MM.1S (cell line): ENCODE data around the gene RSRC1.

Source experiments
- DNase-seq: peaks from one replicate; pipeline ENCODE4 v3.0.0-alpha.2; 2015
- H2AFZ ChIP-seq: fragments of 300-600 bp; sonication (generic); 2 replicates; pipeline ENCODE4 v1.6.0; 2016; ENCODE audit warnings: antibody characterized with exemption, low read length
- H3F3A ChIP-seq: fragments of 300-600 bp; sonication (generic); 2 replicates; pipeline ENCODE4 v1.6.1; 2016; ENCODE audit warnings: mild to moderate bottlenecking, antibody characterized with exemption, low read length, moderate library complexity, mixed read lengths; ENCODE audit not compliant: insufficient read depth
- H3K27ac ChIP-seq: fragments of 300-600 bp; sonication (generic); 2 replicates; pipeline ENCODE4 v1.5.1; 2016; ENCODE audit warnings: mild to moderate bottlenecking, low read length
- H3K27me3 ChIP-seq: fragments of 300-600 bp; sonication (generic); replicated peaks from 2 replicates; pipeline ENCODE4 v1.6.0; 2016; ENCODE audit warnings: low read length; ENCODE audit not compliant: insufficient read depth
- H3K36me3 ChIP-seq: fragments of 300-600 bp; sonication (generic); replicated peaks from 2 replicates; pipeline ENCODE4 v1.6.1; 2016; ENCODE audit warnings: mild to moderate bottlenecking, low read length, mixed read lengths; ENCODE audit not compliant: insufficient read depth
- H3K4me1 ChIP-seq: fragments of 300-600 bp; sonication (generic); 2 replicates; pipeline ENCODE4 v1.6.1; 2016; ENCODE audit warnings: low read length, mixed read lengths
- H3K4me2 ChIP-seq: fragments of 300-600 bp; sonication (generic); 2 replicates; pipeline ENCODE4 v1.6.0; 2016; ENCODE audit warnings: low read depth, low read length
- H3K4me3 ChIP-seq: fragments of 300-600 bp; sonication (generic); 2 replicates; pipeline ENCODE4 v1.5.1; 2016; ENCODE audit warnings: low read length, mixed read lengths
- H3K79me2 ChIP-seq: fragments of 300-600 bp; sonication (generic); 2 replicates; pipeline ENCODE4 v1.6.1; 2016; ENCODE audit warnings: mixed run types, low read length, mixed read lengths
- H3K9ac ChIP-seq: fragments of 300-600 bp; sonication (generic); 2 replicates; pipeline ENCODE4 v1.6.1; 2016; ENCODE audit warnings: low read length, mixed read lengths
- H3K9me2 ChIP-seq: fragments of 300-600 bp; sonication (generic); replicated peaks from 2 replicates; pipeline ENCODE4 v1.6.1; 2016; ENCODE audit warnings: mild to moderate bottlenecking, low read length, mixed read lengths; ENCODE audit not compliant: insufficient read depth
- H3K9me3 ChIP-seq: fragments of 300-600 bp; sonication (generic); replicated peaks from 2 replicates; pipeline ENCODE4 v1.6.1; 2016; ENCODE audit warnings: mild to moderate bottlenecking, low read length, mixed read lengths; ENCODE audit not compliant: insufficient read depth
- H4K20me1 ChIP-seq: fragments of 300-600 bp; sonication (generic); 2 replicates; pipeline ENCODE4 v1.6.1; 2016; ENCODE audit warnings: mild to moderate bottlenecking, low read length, moderate library complexity, mixed read lengths; ENCODE audit not compliant: insufficient read depth
- EZH2 ChIP-seq: fragments of 300-600 bp; sonication (generic); optimal IDR thresholded peaks from 2 replicates; pipeline ENCODE3; 2017; ENCODE audit warnings: low read depth, mild to moderate bottlenecking, antibody characterized with exemption, low read length, mixed read lengths
- EZH2phosphoT487 ChIP-seq: fragments of 300-600 bp; sonication (generic); IDR thresholded peaks from 2 replicates; pipeline ENCODE4 v1.6.1; 2018; ENCODE audit warnings: antibody characterized with exemption, low read length
- TF ChIP-seq, protein P1 (sequence below): fragments of 300-600 bp; sonication (generic); IDR thresholded peaks from 2 replicates; pipeline ENCODE4 v1.5.1; 2016; ENCODE audit warnings: antibody characterized with exemption, low read length, mixed read lengths

The RSRC1 gene

DNA sequence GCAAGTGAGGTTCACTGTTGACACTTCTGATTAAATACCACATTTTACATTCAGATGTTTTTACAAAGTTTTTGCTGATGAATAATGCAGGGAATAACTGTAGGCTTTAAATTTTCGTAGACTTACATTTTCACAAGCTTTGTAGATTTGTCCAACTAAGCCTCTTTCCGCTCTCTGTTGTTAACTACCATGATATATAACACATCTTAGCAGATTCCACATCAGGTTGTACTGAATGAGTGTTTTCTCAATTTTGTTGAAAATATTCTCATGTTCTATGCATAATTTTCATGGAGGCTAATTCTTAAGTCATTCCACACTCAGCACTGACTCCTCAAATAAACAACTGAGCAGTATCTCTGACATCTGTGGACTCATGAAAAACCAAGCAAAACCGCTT is 168.3 kb downstream of the RSRC1 start:
- no peak overlapping the region for H3K4me2 ChIP-seq
- H3K36me3 ChIP-seq = no peaks in the 10 kb centered on the region
- no peak overlapping the region for H3K27ac ChIP-seq
- H3K4me1 ChIP-seq = no peaks in the 10 kb centered on the region
- TF ChIP-seq EZH2phosphoT487 (no peak), EZH2 (no peak)
- TF ChIP-seq, protein P1, sequence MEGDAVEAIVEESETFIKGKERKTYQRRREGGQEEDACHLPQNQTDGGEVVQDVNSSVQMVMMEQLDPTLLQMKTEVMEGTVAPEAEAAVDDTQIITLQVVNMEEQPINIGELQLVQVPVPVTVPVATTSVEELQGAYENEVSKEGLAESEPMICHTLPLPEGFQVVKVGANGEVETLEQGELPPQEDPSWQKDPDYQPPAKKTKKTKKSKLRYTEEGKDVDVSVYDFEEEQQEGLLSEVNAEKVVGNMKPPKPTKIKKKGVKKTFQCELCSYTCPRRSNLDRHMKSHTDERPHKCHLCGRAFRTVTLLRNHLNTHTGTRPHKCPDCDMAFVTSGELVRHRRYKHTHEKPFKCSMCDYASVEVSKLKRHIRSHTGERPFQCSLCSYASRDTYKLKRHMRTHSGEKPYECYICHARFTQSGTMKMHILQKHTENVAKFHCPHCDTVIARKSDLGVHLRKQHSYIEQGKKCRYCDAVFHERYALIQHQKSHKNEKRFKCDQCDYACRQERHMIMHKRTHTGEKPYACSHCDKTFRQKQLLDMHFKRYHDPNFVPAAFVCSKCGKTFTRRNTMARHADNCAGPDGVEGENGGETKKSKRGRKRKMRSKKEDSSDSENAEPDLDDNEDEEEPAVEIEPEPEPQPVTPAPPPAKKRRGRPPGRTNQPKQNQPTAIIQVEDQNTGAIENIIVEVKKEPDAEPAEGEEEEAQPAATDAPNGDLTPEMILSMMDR = no peak
- no peak overlapping the region for H3K9ac ChIP-seq
- no peak overlapping the region for H2AFZ ChIP-seq
- no peaks in the 10 kb centered on the region for H3K9me2 ChIP-seq
- no peaks in the 10 kb centered on the region for H3K9me3 ChIP-seq
- H3K4me3 ChIP-seq = no peak overlapping the region
- no peaks in the 10 kb centered on the region for H4K20me1 ChIP-seq
- H3F3A ChIP-seq = no peaks in the 10 kb centered on the region
- no peaks in the 10 kb centered on the region for H3K79me2 ChIP-seq
- H3K27me3 ChIP-seq = no peaks in the 10 kb centered on the region
- DNase-seq = no peak

DNA sequence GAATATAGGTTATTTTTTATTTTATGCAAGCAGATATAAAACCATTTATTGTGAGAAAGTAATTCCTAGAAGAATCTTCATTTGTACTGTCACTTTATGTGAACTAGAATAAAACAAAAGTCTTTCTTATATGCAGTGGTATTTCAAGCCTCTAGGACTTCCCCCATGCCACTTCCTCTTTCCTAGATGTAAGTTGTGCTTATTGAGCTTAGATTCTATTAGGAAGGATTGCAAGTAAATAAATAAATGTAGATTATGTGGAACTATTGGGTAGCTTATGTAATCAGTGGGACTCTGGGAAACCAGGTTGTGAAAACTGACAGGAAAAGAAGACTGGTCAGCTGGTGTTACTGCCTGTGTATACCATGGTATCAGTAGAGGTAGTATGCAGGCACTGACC is 169.7 kb downstream of the RSRC1 start:
- Histone ChIP-seq H3K9ac (no peak overlapping the region), H3K4me2 (no peak overlapping the region), H3K9me3 (no peaks in the 10 kb centered on the region), H3K4me3 (no peak overlapping the region), H2AFZ (no peak overlapping the region), H3K9me2 (no peaks in the 10 kb centered on the region), H3F3A (no peaks in the 10 kb centered on the region), H3K79me2 (no peaks in the 10 kb centered on the region), H3K4me1 (no peaks in the 10 kb centered on the region), H4K20me1 (no peaks in the 10 kb centered on the region), H3K36me3 (no peaks in the 10 kb centered on the region), H3K27ac (no peak overlapping the region), H3K27me3 (no peaks in the 10 kb centered on the region)
- TF ChIP-seq EZH2phosphoT487 = no peak
- TF ChIP-seq EZH2 = no peak
- TF ChIP-seq, protein P1 = no peak
- no peak for DNase-seq

DNA sequence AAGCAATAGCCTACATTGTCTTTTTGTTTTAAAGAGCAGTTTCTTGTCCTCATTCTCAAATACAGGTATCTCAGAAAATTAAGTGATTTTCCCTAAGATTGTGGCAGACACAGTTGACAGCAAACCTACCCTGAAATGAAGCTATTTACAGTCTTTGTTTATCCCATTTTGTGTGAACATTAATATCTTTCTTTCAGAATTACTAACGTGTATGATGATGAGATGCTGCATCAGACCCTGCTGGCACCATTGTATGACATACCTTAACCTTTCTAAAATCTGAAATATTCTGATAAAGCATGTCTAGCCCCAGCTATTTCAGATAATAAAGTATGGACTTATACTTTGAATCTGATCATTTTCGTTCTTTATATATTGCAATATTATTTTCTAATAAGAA is 185.9 kb downstream of the RSRC1 start:
- Histone ChIP-seq H3K79me2 (no peaks in the 10 kb centered on the region), H3K9me2 (no peaks in the 10 kb centered on the region), H3K4me1 (no peaks in the 10 kb centered on the region), H2AFZ (no peak overlapping the region), H3K9ac (no peak overlapping the region), H3K27me3 (no peaks in the 10 kb centered on the region), H4K20me1 (no peaks in the 10 kb centered on the region), H3K27ac (no peak overlapping the region), H3K36me3 (no peaks in the 10 kb centered on the region), H3K4me3 (no peak overlapping the region), H3K9me3 (no peaks in the 10 kb centered on the region), H3F3A (no peaks in the 10 kb centered on the region), H3K4me2 (no peak overlapping the region)
- no peak for DNase-seq
- TF ChIP-seq, protein P1 = no peak
- TF ChIP-seq EZH2 = no peak
- TF ChIP-seq EZH2phosphoT487 = no peak
